Muscle layer of duodenum (tissue), 2 donors: ENCODE data around the gene HIC2.
"Not testable (repeated sequence)": the region's sequence is repeated elsewhere in the genome, so short reads cannot be mapped to it uniquely, and the experiment has no call there.

Source experiments
- H3K27ac ChIP-seq: one replicate; pipeline ENCODE4 v1.7.0; 2013; ENCODE audit warnings: mild to moderate bottlenecking, low read length
- H3K27me3 ChIP-seq: one replicate; pipeline ENCODE4 v1.7.0; 2013; ENCODE audit warnings: low read depth, mild to moderate bottlenecking, control low read depth, low read length
- H3K36me3 ChIP-seq, 2 donors: one replicate each; pipeline ENCODE4 v1.7.0; 2013; ENCODE audit warnings: low read length in 2 of 2, control low read depth in 1 of 2, mild to moderate bottlenecking in 1 of 2; ENCODE audit not compliant: insufficient read depth in 2 of 2, control insufficient read depth in 1 of 2
- H3K4me1 ChIP-seq, 2 donors: one replicate each; pipeline ENCODE4 v1.7.0; 2013; ENCODE audit warnings: low read length in 2 of 2, mild to moderate bottlenecking in 2 of 2, control low read depth in 1 of 2, moderate library complexity in 1 of 2; ENCODE audit not compliant: insufficient read depth in 2 of 2, control insufficient read depth in 1 of 2
- H3K4me3 ChIP-seq, 2 donors: one replicate each; pipeline ENCODE4 v1.7.0; 2013; ENCODE audit warnings: low read length in 2 of 2, low read depth in 1 of 2, mild to moderate bottlenecking in 1 of 2
- H3K9me3 ChIP-seq, 2 donors: one replicate each; pipeline ENCODE4 v1.7.0; 2013; ENCODE audit warnings: low read length in 2 of 2, control low read depth in 1 of 2, mild to moderate bottlenecking in 1 of 2; ENCODE audit not compliant: control insufficient read depth in 1 of 2
- donor health status: healthy.

Gene HIC2

DNA sequence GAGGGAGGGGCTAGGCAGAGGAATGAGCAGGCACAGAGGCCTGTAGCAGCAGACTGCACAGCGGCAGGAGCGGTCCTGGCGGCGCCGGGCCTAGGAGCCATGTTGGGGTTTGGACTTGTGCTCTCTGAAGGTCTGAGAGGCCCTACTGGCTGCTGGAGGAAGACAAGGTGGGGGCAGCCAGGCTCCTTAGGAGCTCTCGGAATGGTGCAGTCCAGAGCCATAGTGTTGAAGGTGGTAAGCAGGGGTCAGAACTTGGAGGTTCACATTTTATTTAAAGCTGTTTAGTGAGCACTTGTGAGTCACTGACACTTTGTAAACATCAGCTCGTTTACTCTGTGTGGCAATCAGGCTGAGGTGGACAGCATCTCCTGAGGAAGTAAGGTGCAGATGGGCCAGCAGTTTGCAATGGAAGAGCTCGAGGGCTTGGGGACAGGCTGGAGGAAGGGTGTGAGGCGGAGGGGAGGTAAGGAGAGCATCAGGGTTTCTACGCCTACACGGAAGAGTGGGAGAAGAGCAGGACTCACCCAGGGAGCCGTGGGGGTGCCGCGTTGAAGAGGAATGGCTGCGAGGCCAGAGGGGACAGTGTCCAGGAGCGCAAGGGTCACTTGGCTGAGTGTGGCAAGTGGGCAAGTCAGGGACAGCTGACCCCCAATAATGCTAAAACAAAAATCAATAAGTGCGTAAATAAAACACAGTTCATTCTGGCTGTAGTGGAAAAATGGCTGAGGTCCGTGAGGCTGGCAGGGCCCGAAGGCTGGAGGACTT, 40.0 kb downstream of the HIC2 start:
- H3K27me3 ChIP-seq, result no peaks in the 10 kb centered on the region
- no peaks in the 10 kb centered on the region for H3K9me3 ChIP-seq
- no peak overlapping the region for H3K27ac ChIP-seq
- no peaks in the 10 kb centered on the region for H3K36me3 ChIP-seq
- H3K4me1 ChIP-seq, result no peaks in the 10 kb centered on the region
- no peak overlapping the region for H3K4me3 ChIP-seq

DNA sequence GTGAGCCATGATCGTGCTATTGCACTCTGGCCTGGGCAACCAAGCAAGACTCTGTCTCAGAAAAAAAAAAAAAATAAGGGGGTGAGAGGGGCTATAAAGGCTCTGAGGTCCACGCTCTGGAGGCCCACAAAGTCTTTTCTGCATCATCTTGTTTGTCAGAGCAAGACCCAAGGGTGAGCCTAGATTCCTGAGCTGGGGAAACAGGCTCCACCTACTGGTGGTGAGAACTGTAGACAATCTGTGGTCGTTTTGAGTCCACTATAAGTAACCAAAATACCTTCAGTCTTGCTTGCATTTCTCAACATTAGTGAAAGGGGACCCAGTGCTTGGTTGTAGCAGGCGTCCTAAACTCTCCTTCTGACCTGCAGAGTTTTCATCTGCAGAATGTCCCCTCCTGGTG, 45.5 kb downstream of the HIC2 start:
- not testable (repeated sequence) for H3K4me3 ChIP-seq, H3K36me3 ChIP-seq, H3K27ac ChIP-seq, H3K4me1 ChIP-seq, H3K27me3 ChIP-seq, H3K9me3 ChIP-seq

DNA sequence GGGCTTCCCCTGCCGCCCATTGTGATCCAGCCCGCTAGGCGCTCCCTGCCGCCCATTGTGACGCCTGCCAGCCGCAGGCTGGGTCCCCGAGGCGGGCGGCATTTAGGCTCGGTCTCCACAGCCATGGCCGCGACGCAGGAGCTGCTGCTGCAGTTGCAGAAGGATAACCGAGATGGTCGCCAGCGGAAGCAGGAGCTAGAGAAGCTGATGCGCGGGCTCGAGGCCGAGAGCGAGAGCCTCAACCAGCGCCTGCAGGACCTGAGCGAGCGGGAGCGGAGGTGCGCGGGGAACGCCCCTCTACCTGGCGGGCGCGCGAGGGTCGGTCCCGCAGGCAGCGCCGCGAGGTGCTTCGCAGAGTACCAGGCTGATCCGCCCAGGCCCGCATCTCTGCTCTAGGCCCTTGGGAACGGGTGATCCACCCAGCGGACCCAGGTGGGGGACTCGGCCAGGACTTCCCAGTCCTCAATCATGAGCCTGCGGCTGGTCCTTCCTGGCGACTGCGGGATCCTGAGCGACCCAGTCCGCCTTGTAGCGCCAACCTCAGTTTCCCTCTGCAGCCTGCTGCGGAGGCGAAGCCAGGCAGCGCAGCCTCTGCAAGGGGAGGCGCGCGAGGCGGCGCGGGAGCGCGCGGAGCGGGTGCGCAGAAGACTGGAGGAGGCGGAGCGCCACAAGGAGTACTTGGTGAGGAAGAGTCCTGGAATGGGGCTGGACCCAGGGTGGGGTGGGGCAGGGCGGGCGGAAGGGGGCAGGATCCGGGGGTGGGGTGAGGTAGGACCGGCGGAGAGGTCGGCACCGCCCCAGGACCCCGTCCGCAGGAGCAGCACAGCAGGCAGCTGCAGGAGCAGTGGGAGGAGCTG, 50.4 kb downstream of the HIC2 start, which contains the start of gene TMEM191C:
Gene TMEM191C (plus strand): TSS at position 51 of the 857 bp plus-strand sequence. CDS start 73 bp downstream, at position 124.
- H3K4me1 ChIP-seq, H3K36me3 ChIP-seq, H3K9me3 ChIP-seq, H3K27me3 ChIP-seq, H3K27ac ChIP-seq: not testable (repeated sequence)
- peak within 1 kb of the TSS in 1 of 2 donors; percentile 28 for H3K4me3 ChIP-seq

DNA sequence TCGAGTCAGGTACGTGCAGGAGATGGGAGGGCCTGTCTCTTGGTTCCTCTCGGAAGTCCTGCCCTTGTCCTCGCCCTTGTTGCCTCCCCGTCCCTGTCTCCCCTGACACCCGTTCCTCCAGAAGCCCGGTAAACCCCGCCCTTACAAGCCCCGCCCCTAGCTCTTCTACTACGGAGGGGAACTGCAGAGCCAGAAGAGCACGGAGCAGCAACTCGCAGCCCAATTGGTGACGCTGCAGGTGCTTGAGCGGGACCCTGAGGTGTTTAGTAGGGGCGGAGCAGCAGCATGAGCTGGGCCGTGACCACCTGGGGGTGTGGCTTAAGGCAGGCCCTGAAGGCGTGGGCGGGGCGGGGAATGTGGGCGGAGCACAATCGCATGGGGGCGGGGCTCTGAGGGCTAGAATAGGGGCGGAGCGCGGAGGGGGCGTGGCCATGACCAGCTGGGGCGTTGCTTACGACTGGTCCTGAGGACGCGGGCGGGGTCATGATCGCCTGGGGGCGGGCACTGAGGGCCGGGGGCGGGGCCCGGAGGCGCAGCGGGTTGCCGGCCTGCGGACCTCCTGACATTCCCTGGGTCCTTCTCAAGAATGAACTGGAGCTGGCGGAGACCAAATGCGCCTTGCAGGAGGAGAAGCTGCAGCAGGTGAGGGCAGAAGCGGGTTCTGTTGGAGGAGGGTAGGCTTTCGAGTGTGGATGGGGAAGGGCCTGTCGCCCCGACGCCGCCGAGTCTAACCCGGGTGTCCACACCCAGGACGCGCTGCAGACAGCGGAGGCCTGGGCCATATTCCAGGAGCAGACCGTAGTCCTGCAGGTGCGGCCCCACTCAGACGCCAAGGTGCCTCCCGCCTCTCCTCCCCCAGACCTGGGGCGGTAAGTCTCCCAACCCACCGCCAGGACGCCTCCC, 51.3 kb downstream of the HIC2 start:
- H3K27me3 ChIP-seq, H3K4me1 ChIP-seq, H3K36me3 ChIP-seq, H3K9me3 ChIP-seq, H3K27ac ChIP-seq: not testable (repeated sequence)
- H3K4me3 ChIP-seq, result peak overlapping the region in 1 of 2 donors; percentile 28

DNA sequence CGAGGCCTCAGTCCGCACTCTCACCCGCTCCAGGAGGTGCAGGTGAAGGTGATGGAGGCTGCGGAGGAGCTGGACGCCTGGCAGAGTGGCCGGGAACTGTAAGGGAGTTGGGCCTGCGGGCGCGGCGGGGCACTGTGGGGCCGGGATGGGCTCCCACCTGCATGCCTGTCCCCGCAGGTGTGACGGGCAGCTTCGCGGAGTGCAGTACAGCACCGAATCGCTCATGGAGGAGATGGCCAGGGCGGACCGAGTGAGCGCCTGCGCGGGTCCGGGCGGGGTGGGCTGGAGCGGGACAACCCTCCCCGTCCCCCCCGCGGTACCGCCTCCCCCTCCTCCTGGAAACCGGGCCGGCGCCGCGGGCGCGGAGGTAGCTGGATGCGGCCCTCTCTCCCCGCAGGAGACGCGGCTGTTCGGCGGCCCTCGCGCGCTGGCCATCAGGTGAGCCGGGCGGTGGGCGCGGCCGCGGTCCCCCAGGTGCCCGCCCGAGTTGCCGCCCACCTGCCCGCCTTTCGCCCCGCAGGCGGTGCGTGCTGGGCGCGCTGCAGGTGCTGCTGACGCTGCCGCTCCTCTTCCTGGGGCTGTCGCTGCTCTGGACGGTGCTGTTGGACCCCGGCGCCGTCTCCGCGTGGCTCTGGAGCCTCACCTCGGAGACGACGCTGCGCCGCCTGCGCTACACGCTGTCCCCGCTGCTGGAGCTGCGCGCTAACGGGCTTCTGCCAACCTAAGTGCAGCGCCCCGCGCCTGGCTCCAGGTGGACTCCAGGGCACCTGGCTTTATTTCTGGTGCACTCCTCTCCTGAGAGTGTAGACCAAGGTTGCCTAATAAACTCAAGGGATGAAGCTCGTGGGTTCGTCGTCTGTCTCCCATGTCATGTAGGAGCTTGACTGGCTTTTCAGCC, 52.2 kb downstream of the HIC2 start:
- not testable (repeated sequence) for H3K27me3 ChIP-seq, H3K4me3 ChIP-seq, H3K27ac ChIP-seq

DNA sequence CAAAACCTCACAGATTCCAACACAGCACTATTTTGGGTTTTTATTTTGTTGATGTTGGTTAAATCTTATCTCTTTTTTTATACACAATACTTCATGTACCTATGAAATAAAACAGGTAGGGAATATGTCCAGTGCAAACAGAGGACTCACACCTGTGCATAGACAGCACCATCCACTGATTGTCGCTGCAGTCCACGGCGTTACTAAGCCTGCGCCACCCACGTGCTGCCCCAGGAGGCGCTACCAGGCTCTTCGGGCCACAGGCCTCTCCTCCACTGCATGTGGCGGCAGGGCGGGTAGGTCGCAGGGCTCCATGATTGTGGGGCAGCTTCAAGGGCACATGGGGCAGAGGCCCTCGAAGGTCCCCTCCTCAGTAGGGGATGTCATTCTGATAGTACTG, 55.8 kb downstream of the HIC2 start:
- not testable (repeated sequence) for H3K4me3 ChIP-seq, H3K27ac ChIP-seq

More for the DNA sequence above, 52.2 kb downstream of the HIC2 start:
- not testable (repeated sequence) for H3K9me3 ChIP-seq, H3K36me3 ChIP-seq, H3K4me1 ChIP-seq

DNA sequence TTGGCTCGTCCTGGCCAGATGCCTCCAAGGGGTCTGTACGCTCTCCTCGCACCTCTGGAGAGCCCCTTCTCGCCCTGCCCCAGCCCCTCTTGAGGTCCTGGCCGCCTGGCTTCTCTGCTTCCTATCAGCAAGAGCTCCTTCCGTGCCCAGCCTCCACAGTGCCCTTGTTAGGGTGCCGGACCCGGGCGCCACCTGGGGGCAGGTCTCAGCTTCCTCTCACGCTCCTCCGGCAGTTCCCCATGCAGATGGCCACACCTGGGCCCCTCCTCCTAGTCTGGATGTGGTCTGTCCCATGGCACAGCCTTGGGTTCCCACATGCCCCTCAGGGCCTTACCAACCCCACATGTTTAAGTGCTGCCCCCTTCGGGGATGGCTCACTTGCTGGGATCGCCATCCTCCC, 56.5 kb downstream of the HIC2 start:
- H3K27ac ChIP-seq, H3K4me3 ChIP-seq, H3K27me3 ChIP-seq, H3K9me3 ChIP-seq, H3K36me3 ChIP-seq, H3K4me1 ChIP-seq: not testable (repeated sequence)

More for the DNA sequence above, 55.8 kb downstream of the HIC2 start:
- not testable (repeated sequence) for H3K36me3 ChIP-seq, H3K9me3 ChIP-seq, H3K27me3 ChIP-seq, H3K4me1 ChIP-seq

DNA sequence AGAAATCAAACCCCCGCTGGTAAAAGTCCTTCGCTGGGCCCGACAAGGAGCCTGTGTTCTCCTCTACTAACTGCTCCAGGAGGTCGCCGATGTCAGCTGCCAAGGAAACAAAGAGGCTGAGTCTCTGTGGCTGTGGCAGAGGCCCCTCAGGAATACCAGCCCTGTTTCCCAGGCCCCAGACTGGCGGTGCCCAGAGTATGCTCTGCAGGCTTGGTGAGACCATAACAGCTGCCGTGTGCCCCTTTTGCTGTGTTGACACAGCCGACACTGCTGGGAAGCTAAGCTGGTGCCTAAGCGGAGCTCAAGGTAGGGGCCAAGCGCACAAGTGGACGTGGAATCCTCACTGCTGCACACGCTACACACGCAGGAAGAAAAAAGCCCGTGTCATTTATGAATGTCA, 66.9 kb downstream of the HIC2 start:
- H3K27ac ChIP-seq, H3K4me1 ChIP-seq, H3K9me3 ChIP-seq, H3K4me3 ChIP-seq, H3K36me3 ChIP-seq, H3K27me3 ChIP-seq: not testable (repeated sequence)

DNA sequence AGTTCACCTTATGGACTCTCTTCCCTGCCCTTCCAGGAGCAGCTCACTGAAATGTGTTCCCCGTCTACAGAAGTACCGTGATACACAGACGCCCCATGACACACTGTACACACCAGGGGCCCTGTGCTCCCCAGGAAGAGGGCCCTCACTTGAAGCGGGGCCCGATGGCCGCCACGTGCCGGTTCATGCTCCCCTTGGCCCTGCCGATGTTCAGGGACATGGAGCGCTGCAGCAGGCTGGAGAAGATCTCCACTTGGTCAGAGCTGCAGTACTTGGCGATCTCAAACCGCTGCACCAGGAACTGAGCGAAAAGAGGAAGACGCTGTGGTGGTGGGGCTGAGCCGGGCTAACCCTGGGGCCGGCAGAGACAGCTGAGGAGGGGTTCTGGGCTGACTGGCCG, 70.6 kb downstream of the HIC2 start:
- not testable (repeated sequence) for H3K27me3 ChIP-seq, H3K4me3 ChIP-seq, H3K36me3 ChIP-seq, H3K27ac ChIP-seq, H3K4me1 ChIP-seq, H3K9me3 ChIP-seq

DNA sequence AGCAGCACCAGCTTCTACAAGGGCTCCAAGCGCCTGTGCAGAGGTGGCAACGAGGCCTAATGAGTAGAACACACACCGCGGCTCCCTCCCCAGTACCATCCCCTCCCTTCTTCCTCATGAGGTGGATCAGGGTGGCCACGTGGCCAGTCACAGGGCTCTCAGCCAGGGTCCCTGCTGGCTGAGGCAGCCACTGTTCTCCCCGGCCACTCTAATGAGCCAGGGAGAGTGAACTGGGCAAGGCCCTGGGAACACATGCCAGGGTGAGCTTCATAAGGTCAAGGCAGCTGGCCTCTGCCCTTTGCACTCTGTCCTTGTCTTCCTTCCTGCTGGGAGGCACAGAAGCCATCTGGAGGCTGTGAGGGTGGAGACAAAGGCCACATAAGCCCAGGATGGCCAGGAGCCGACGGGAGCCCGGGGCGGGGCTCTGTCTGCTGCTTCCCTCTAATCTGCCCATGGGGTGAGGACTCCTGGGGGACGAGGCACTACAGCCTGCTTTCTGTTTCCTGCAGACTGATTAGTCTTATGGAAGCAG, 72.0 kb downstream of the HIC2 start:
- not testable (repeated sequence) for H3K27me3 ChIP-seq, H3K4me3 ChIP-seq, H3K27ac ChIP-seq, H3K9me3 ChIP-seq, H3K4me1 ChIP-seq, H3K36me3 ChIP-seq
